Right lobe of liver (tissue), 4 donors: ENCODE results near the gene GATAD1.

Experiments
- POLR2A ChIP-seq: fragments of 450-650 bp; IDR thresholded peaks from one replicate; pipeline ENCODE4 v1.6.1; 2017; ENCODE audit warnings: antibody characterized with exemption, mild to moderate bottlenecking
- TF ChIP-seq, protein P1 (sequence below), 4 donors: fragments of 200-600 bp in 3 of 4; fragments of 450-650 bp in 1 of 4; IDR thresholded peaks; one replicate each; pipeline versions ENCODE4 v1.5.1 to v1.8.0; 2016 to 2022; ENCODE audit warnings: antibody characterized with exemption in 4 of 4, mild to moderate bottlenecking in 2 of 4
- donor health status: DM: no; HTN: no; CAD: no.
- donor health status: DM: no; HTN: no; CAD: no.
- donor health status: DM: no; HTN: yes; CAD: no.

DNA sequence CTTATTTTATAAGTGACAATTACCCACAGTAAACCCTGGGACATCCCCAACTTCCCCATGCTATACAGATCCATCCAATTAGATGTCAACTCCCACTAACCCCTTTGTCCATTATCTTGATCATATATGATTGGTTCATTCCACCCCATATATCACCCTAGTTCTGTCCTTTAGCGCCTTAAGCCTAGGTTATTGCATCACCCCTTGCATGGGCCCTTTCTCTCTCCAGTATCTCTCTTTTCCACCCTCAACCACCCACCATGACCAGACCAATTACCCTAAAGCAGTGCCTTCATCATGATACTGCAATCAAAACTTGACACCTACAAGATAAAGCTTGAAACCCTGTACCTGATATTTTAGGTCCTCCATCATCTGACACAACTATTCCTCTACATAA lies 37.9 kb upstream of the GATAD1 start:
- TF ChIP-seq, protein P1, sequence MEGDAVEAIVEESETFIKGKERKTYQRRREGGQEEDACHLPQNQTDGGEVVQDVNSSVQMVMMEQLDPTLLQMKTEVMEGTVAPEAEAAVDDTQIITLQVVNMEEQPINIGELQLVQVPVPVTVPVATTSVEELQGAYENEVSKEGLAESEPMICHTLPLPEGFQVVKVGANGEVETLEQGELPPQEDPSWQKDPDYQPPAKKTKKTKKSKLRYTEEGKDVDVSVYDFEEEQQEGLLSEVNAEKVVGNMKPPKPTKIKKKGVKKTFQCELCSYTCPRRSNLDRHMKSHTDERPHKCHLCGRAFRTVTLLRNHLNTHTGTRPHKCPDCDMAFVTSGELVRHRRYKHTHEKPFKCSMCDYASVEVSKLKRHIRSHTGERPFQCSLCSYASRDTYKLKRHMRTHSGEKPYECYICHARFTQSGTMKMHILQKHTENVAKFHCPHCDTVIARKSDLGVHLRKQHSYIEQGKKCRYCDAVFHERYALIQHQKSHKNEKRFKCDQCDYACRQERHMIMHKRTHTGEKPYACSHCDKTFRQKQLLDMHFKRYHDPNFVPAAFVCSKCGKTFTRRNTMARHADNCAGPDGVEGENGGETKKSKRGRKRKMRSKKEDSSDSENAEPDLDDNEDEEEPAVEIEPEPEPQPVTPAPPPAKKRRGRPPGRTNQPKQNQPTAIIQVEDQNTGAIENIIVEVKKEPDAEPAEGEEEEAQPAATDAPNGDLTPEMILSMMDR (IDR thresholded peaks at IDR 0.05) = no peak
- TF ChIP-seq POLR2A = no peak
